ENCODE measurements around the gene USP48.

DNA sequence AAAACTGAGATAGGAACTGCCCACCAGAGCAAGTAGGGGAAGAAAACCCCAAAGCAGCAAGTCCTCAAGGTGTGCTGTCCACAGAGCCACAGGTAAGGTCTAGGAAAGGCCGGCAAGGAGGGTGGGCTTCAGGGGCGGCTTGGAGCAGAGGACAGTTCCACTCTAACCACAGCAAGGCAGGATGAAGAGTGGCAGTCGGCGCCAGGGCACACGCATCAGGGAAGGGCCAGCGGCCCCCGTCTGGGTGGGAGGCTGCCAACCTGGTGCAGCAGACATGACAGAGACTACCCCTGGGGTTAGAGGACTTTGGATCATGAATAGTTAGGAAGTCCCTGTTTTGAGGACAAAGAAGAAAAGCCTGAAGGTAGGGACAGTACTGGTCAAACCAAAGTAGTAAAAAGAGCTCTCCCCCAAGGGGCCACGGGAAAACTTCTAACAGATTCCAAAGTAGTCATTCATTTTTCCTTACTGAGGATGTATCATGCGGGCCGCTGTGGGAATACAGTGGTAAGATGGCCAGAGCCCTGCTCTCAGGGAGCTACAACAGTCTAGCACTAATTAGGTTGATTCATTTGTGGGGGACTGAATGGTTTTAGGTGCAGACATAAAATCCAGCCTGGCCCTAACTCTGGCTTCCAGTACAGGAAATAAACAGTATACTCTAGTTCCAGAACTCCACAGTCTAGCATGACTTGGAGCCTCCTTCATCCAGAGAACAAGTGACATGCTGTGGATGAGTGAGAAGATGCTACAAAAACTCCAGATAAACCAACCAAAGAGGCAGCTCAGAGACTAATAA, 110.3 kb downstream of the USP48 start:
- TF ChIP-seq, protein P1, sequence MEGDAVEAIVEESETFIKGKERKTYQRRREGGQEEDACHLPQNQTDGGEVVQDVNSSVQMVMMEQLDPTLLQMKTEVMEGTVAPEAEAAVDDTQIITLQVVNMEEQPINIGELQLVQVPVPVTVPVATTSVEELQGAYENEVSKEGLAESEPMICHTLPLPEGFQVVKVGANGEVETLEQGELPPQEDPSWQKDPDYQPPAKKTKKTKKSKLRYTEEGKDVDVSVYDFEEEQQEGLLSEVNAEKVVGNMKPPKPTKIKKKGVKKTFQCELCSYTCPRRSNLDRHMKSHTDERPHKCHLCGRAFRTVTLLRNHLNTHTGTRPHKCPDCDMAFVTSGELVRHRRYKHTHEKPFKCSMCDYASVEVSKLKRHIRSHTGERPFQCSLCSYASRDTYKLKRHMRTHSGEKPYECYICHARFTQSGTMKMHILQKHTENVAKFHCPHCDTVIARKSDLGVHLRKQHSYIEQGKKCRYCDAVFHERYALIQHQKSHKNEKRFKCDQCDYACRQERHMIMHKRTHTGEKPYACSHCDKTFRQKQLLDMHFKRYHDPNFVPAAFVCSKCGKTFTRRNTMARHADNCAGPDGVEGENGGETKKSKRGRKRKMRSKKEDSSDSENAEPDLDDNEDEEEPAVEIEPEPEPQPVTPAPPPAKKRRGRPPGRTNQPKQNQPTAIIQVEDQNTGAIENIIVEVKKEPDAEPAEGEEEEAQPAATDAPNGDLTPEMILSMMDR (IDR thresholded peaks at IDR 0.05) = no peak
- TF ChIP-seq POLR2AphosphoS5 (IDR thresholded peaks at IDR 0.05) (no peak), POLR2A (IDR thresholded peaks at IDR 0.05) (no peak)

Measured in prostate gland (tissue), 2 donors.